NCI-H345 (cell line): ENCODE measurements around the gene GSTP1.
"Not testable (repeated sequence)": the region's sequence is repeated elsewhere in the genome, so short reads cannot be mapped to it uniquely, and the experiment has no call there.

Source experiments
- DNase-seq: peaks from one replicate; lab custom pipeline; 2025; lab: John Stamatoyannopoulos, UW

GSTP1 gene

GRCh38 chr11:67563705-67564114, 19.9 kb upstream of the GSTP1 start:
- DNase-seq: not testable (repeated sequence)

- no peak for DNase-seq
Observed at GRCh38 chr11:67564230-67564629, 19.4 kb upstream of the GSTP1 start.

DNA sequence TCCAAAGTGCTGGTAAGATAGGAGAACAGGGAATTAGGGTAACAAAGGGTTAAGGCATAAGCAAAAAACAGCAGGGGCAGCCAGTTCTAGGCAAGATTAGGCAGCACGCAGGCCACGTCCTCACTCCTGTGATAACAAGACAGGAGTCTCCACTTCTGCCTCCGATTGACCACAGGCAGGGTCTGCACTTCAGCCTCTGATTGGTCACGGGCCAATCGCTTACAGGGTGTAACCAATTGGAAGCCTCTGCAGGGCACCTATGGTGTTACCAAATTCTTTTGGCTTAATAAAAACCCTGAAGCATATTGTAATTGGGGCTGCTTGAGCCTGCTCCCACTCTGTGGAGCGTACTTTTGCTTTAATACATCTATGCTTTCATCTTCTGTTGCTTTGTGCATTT, 12.2 kb upstream of the GSTP1 start:
- DNase-seq: no peak

- no peak for DNase-seq
Observed at GRCh38 chr11:67572305-67572704, 11.3 kb upstream of the GSTP1 start.

- peak; percentile 75 for DNase-seq
Observed at GRCh38 chr11:67572747-67573419, 10.7 kb upstream of the GSTP1 start.

- DNase-seq: no peak
Observed at GRCh38 chr11:67574938-67575337, 8.7 kb upstream of the GSTP1 start.

DNA sequence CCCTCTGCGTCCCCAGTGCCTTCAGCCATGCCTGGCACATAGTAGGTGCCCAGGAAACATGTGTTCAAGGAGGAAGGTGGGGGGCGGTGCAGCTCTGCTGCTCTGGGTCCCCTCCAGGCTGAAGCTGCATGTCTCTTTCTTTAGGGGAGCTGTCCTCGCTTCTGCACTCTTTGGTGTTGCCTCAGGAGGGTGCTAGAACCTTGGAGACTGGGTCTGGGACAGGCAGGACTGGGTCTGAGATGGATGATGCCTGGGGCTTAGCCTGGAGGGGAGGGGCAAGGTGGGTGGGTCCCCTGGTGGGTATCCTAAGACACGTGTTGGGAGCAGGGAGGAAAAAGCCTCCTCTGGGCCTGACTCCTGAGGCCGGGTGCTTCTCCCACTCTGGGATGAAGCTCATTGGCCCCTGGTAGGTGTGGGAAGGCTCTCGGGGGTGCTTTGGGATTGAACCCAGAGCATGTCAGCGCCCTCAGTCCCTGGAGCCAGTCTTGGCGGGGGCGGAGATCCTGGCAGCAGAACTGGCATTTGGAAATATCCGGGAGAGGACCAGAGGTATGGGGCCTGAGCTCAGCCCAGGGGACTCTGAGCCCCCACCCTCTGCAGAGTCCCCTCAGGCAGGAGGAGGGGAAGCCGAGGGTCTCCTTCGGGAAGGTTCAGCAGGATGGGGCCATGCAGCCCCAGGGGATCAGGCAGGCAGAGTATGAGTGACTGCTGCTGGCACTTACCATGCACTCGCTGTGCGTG, 6.7 kb upstream of the GSTP1 start:
- peak; percentile 12 for DNase-seq

DNA sequence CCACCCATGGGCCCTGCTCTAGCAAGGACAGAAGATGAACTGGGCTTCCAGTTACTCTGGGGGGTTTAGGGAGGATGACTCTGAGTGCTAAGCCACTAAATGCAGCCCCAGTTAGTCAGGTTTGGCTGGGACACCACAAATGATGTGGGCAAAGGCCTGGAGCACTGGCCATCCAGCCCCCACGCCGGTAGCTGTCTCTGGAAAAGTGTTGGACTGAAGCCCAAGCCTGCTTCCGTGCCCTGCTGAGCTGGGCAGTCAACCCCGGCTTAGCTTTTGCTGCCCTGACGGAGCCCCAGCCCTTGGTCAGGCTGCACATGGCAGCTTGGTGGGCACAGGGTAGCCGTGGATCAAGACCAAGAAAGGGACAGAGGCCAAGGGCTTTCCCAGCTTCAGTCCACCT, 5.7 kb upstream of the GSTP1 start:
- DNase-seq: no peak

DNA sequence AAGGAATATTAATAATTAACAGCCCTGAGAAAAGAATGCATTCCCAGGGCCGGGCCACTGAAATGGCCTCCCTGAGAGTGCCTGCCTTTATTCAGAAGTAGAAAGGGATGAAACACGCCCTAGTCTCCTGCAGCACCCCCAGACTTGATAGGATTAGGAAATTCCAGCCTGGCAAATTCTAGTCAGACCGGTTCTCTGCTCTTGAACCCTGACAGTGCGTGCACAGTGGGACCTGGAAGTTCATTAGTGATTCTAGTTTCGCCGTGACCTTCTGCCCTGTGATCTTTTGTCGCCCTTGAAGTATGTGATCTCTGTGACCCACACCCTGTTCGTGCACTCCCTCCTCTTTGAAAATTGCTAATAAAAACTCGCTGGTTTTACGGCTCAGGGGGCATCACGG, 2.1 kb upstream of the GSTP1 start:
- DNase-seq: peak; percentile 56

- no peak for DNase-seq
Observed at GRCh38 chr11:67582011-67582410, 1.6 kb upstream of the GSTP1 start.

GRCh38 chr11:67584205-67584880, 731 bp downstream of the GSTP1 start:
- no peak for DNase-seq

- DNase-seq: no peak
Observed at GRCh38 chr11:67584881-67585873, 1.6 kb downstream of the GSTP1 start.

GRCh38 chr11:67585911-67586310, 2.3 kb downstream of the GSTP1 start:
- no peak for DNase-seq

DNA sequence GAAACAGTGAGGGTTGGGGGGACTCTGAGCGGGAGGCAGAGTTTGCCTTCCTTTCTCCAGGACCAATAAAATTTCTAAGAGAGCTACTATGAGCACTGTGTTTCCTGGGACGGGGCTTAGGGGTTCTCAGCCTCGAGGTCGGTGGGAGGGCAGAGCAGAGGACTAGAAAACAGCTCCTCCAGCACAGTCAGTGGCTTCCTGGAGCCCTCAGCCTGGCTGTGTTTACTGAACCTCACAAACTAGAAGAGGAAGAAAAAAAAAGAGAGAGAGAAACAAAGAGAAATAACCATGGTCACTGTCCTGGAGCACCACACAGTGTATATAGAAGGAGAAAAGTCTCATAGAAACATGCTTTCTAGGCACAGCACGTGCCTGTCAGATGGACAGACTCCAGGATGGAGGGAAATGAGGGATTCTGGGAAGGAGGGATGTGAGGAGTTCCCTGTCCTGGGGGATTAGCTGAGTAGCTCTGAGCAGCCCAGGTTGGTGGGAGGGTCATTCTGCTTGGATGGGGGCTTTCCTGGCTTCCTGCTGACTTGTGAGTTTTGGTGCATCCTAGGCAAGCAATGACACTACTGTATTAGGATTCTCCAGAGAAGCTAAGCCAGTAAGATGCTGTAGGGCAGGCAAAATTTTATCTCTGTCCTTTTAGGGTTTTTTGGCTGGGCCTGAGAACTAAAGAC, 3.1 kb downstream of the GSTP1 start:
- no peak for DNase-seq

DNA sequence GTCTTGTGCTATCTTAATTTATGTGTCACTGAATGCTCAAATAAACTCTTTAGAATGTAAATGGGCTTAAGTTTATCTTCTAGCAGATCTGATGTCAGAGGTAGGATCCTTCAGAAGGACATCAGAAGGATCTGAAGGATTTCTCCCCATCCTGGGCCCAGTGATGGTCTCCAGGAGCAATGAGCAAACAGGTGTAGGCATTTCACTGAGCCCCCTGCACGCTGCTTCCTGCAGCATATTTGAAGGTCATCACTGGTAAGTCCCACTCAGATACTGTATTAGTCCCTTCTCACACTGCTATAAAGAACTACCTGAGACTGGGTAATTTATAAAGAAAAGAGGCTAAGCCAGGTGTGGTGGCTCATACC, 4.5 kb downstream of the GSTP1 start:
- no peak for DNase-seq

- not testable (repeated sequence) for DNase-seq
Observed at GRCh38 chr11:67588899-67589415, 5.3 kb downstream of the GSTP1 start.

DNA sequence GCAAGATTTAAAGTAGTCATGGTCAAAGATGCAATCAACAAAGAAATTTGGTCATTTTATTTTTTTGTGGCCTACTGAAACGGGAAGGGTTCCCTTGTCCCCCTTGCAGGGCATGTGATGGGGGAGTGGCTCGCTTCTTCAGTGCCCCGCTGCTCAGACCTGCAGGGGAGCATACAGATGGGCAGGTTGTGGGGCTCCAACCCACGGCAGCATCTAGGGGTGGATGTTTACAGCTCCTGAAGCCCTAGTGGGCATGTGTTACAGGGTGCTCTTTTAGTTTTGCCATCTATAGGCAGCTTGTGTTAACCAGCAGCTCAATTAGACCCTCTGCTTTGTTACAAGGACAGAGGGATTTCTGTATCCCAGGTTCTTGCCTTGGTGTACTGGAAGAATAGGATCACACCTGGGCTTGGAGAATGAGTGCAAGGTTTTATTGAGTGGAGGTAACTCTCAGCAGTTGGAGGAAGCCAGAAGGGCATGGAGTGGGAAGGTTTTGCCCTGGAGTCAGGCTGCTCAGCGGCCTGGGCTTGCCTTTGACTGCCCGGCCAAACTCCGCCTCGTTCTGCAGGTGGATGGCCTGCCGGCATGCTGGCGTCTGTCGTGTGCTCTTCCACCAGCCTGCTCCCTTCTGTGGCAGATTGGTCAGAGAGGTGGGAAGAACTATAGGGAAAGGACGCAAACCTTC, 9.4 kb downstream of the GSTP1 start:
- no peak for DNase-seq

DNA sequence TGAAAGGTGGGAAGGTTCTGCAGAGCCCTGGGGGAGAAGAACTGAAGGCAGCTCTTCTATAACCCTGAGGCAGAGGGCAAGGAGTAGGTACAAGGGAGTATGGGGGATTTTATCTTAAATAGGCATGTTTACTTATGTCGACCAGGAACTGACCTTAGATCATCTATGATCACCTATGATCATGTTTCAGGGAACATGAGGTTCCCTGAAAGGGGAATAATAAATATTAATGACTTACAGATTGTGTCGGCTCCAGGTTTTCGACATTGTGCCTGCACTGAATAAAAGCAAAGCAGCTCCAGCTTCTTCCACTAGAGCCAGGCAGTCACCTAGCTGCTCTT, 9.9 kb downstream of the GSTP1 start:
- DNase-seq: no peak

- no peak for DNase-seq
Observed at GRCh38 chr11:67594480-67594879, 10.9 kb downstream of the GSTP1 start.

- DNase-seq: no peak
Observed at GRCh38 chr11:67596753-67597300, 13.2 kb downstream of the GSTP1 start.
